HG03439 (cell line): Measurements from ENCODE around the gene GNGT2.
A peak's percentile ranks its signal among the peaks of the same experiment; 100 is the strongest.
"Not testable (repeated sequence)": the region's sequence is repeated elsewhere in the genome, so short reads cannot be mapped to it uniquely, and the experiment has no call there.

Experiments
- ATAC-seq: cut with Tn5 transposase; IDR thresholded peaks from one replicate; pipeline ENCODE4 v1.9.1; 2021; ENCODE audit warnings: mild to moderate bottlenecking, moderate library complexity; ENCODE audit not compliant: unreplicated experiment

Gene GNGT2

GRCh38 chr17:49213399-49213798 is 3.0 kb upstream of the GNGT2 start:
- ATAC-seq: no peak

- ATAC-seq: no peak
Observed at GRCh38 chr17:49209061-49209571, 1.3 kb downstream of the GNGT2 start.

GRCh38 chr17:49204516-49204915 is 5.9 kb downstream of the GNGT2 start:
- no peak for ATAC-seq

GRCh38 chr17:49203796-49204195 is 6.6 kb downstream of the GNGT2 start:
- no peak for ATAC-seq

GRCh38 chr17:49201481-49201927 is 8.9 kb downstream of the GNGT2 start:
- ATAC-seq: no peak

GRCh38 chr17:49200423-49201083 is 9.8 kb downstream of the GNGT2 start:
- ATAC-seq: no peak

GRCh38 chr17:49198211-49198610 is 12.2 kb downstream of the GNGT2 start:
- ATAC-seq: no peak

- no peak for ATAC-seq
Observed at GRCh38 chr17:49197346-49197998, 12.9 kb downstream of the GNGT2 start.

- ATAC-seq: no peak
Observed at GRCh38 chr17:49196520-49196919, 13.9 kb downstream of the GNGT2 start.

GRCh38 chr17:49195751-49196150 is 14.6 kb downstream of the GNGT2 start:
- no peak for ATAC-seq

- ATAC-seq: no peak
Observed at GRCh38 chr17:49194297-49194607, 16.1 kb downstream of the GNGT2 start.

- no peak for ATAC-seq
Observed at GRCh38 chr17:49193513-49194296, 16.7 kb downstream of the GNGT2 start.

- peak; percentile 56 for ATAC-seq
Observed at GRCh38 chr17:49191917-49192741, 18.2 kb downstream of the GNGT2 start.

- peak; percentile 0 for ATAC-seq
Observed at GRCh38 chr17:49191409-49191916, 18.9 kb downstream of the GNGT2 start.

- ATAC-seq: no peak
Observed at GRCh38 chr17:49190932-49191331, 19.4 kb downstream of the GNGT2 start.

- no peak for ATAC-seq
Observed at GRCh38 chr17:49187301-49187700, 23.1 kb downstream of the GNGT2 start.

- not testable (repeated sequence) for ATAC-seq
Observed at GRCh38 chr17:49185381-49185780, 25.0 kb downstream of the GNGT2 start.

- ATAC-seq: not testable (repeated sequence)
Observed at GRCh38 chr17:49184522-49184921, 25.9 kb downstream of the GNGT2 start.

GRCh38 chr17:49183801-49184200 is 26.6 kb downstream of the GNGT2 start:
- ATAC-seq: no peak

GRCh38 chr17:49183341-49183740 is 27.0 kb downstream of the GNGT2 start:
- ATAC-seq: no peak
